GM19468 (cell line): ENCODE results near the gene ZNF668.
"Not testable (repeated sequence)": the region's sequence is repeated elsewhere in the genome, so short reads cannot be mapped to it uniquely, and the experiment has no call there.

Experiments
- ATAC-seq: cut with Tn5 transposase; IDR thresholded peaks from one replicate; pipeline ENCODE4 v1.9.1; 2021; ENCODE audit warnings: mild to moderate bottlenecking, moderate library complexity, moderate number of reproducible peaks; ENCODE audit not compliant: unreplicated experiment; ENCODE audit errors: extremely low read depth

ZNF668 gene

DNA sequence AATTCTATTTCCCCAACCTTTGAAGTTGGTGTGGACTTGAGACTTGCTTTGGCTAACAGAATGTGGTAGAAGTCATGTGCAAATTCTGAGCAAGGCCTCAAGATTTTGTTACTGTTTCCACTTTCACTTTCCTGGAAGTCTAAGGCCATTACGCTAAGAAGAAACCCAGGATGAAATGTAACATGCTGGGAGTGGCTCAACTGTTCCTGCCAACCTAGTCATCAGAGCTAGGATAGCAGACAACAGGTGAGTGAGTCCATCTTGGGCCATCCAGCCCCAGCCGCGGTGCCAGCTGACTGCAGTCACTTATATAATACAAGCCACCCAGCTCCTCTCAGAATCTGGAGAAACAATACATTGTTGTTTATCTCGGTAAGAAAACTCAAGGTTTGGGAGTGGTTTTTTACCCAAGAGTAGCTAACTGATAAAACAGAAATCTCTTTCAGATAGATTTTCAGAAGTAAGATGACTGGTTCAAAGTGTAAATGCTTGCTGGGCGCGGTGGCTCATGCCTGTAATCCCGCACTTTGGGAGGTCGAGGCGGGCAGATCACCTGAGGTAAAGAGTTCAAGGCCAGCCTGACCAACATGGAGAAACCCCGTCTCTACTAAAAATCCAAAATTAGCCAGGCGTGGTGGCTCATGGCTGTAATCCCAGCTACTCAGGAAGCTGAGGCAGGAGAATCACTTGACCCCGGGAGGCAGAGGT lies 51.3 kb downstream of the ZNF668 start:
- no peak for ATAC-seq

DNA sequence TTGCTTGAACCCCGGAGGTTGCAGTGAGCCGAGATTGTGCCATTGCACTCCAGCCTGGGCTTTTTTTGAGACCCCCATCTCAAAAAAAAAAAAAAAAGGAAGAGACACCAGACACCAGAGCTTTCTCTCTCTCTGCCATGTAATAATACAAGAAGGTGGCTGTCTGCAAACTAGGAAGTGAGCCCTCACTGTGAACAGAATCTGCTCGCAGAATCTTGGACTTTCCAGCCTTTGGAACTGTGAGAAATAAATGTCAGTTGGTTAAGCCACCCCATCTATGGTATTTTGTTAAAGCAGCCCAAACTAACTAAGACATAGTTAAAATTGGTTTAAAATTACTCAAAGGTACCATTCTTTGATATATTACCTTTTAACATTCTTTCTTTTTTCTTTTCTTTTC lies 53.5 kb downstream of the ZNF668 start:
- no peak for ATAC-seq

DNA sequence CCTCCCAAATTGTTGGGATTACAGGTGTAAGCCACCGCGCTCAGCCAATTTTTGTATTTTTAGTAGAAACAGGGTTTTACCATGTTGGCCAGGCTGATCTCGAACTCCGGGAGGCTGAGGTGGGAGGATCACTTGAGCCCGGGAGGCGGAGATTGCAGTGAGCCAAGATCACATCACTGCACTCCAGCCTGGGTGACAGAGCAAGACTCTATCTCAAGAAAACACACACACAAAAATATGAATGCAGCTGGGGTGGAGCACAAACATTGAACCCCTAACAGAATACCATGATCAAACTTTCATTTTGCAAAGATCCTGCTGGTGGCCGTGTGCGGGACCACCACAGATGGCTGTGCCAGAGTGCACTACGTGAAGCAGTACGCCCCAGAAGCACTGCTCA lies 56.3 kb downstream of the ZNF668 start:
- not testable (repeated sequence) for ATAC-seq

DNA sequence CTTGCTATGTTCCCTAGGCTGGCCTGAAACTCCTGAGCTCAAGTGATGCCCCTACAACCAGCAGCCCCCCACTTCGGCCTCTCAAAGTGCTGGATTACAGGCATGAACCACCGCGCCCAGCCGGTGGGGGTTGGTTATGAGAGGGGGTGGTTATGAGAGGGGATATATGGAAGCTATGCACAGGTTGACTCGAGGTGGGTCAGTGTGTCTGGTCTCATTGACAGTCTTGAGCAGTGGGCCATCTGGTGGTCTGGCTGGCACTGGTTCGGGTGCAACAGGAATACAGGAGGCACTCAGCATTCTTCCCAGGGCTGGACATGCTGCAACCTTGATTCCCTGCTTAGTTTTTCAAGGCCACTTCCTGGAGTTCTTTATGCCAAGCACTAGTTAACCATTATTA lies 58.0 kb downstream of the ZNF668 start:
- no peak for ATAC-seq

DNA sequence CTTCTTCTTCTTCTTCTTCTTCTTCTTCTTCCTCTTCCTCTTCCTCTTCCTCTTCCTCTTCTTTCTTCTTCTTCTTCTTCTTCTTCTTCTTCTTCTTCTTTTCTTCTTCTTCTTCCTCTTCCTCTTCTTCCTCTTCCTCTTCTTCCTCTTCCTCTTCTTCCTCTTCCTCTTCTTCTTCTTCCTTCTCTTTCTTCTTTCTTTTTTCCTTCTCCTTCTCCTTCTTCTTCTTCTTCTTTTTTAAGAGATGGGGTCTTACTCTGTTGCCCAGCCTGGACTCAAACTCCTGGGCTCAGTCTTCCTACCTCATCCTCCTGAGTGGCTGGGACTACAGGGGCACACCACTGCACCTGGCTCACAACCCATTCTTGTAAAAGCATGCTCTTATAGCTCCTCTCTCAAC lies 60.7 kb downstream of the ZNF668 start:
- ATAC-seq, result not testable (repeated sequence)

DNA sequence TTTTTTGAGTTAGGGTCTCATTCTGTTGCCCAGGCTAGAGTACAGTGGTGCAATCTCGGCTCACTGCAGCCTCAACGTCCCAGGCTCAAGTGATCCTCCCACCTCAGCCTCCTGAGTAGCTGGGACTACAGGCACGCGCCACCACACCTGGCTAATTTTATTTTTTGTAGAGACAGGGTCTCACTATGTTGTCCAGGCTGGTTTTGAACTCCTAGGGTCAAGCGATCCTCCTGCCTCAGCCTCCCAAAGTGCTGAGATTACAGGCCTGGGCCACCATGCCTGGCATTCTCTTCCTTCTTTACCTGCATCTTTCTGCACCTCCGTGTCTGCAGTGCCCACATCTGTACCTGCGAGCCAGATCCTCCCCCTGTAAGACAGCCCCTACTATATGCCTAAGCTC lies 62.2 kb downstream of the ZNF668 start:
- ATAC-seq, result not testable (repeated sequence)
